Measurements from ENCODE around the gene UNC5A.

UNC5A gene

GRCh38 chr5:176802116-176802784 is 8.1 kb upstream of the UNC5A start:
- no peak for DNase-seq

- no peak for DNase-seq
Measured at GRCh38 chr5:176803068-176803942, 7.1 kb upstream of the UNC5A start.

- DNase-seq = no peak
Measured at GRCh38 chr5:176803943-176804498, 6.3 kb upstream of the UNC5A start.

- no peak for DNase-seq
Measured at GRCh38 chr5:176806137-176806536, 4.2 kb upstream of the UNC5A start.

GRCh38 chr5:176809544-176810080 is 747 bp upstream of the UNC5A start:
- no peak for DNase-seq

- DNase-seq = no peak
Measured at GRCh38 chr5:176810687-176811501, 535 bp downstream of the UNC5A start.

GRCh38 chr5:176812269-176813259 is 2.2 kb downstream of the UNC5A start:
- no peak for DNase-seq

GRCh38 chr5:176813587-176814312 is 3.4 kb downstream of the UNC5A start:
- no peak for DNase-seq

- no peak for DNase-seq
Measured at GRCh38 chr5:176814313-176814685, 3.9 kb downstream of the UNC5A start.

GRCh38 chr5:176814836-176815438 is 4.6 kb downstream of the UNC5A start:
- no peak for DNase-seq

- DNase-seq = no peak
Measured at GRCh38 chr5:176816043-176816745, 5.8 kb downstream of the UNC5A start.

- DNase-seq = no peak
Measured at GRCh38 chr5:176816791-176817347, 6.5 kb downstream of the UNC5A start.

GRCh38 chr5:176817369-176817840 is 7.0 kb downstream of the UNC5A start:
- no peak for DNase-seq

- peak in 1 of 2 donors; percentile 6 for DNase-seq
Measured at GRCh38 chr5:176817841-176818377, 7.5 kb downstream of the UNC5A start.

GRCh38 chr5:176818391-176819098 is 8.2 kb downstream of the UNC5A start:
- peak in 1 of 2 donors; percentile 19 for DNase-seq

GRCh38 chr5:176819476-176819875 is 9.1 kb downstream of the UNC5A start:
- DNase-seq = no peak

- no peak for DNase-seq
Measured at GRCh38 chr5:176820937-176821336, 10.6 kb downstream of the UNC5A start.

GRCh38 chr5:176821441-176821840 is 11.1 kb downstream of the UNC5A start:
- no peak for DNase-seq

Data from CD4-positive, alpha-beta T cell treated with Interleukin-4 for 1 hour (primary cell).